ENCODE results near the gene PRUNE2.

- TF ChIP-seq CTCF (IDR thresholded peaks at IDR 0.05; ENCODE audit: insufficient read depth, low read length) (no peak), REST (IDR thresholded peaks at IDR 0.05; ENCODE audit: insufficient replicate concordance, low read depth) (no peak), GABPA (IDR thresholded peaks at IDR 0.05; ENCODE audit: low read depth) (no peak)
Measured at GRCh38 chr9:76613150-76613781, 292.6 kb downstream of the PRUNE2 start.

Data from HL-60 (cell line).